DMS79 (cell line): ENCODE measurements around the gene ZFP69.
A peak's percentile ranks its signal among the peaks of the same experiment; 100 is the strongest.
"Not testable (repeated sequence)": the region's sequence is repeated elsewhere in the genome, so short reads cannot be mapped to it uniquely, and the experiment has no call there.

Experiments
- DNase-seq: peaks from one replicate; lab custom pipeline; 2025; lab: John Stamatoyannopoulos, UW

ZFP69 gene

GRCh38 chr1:40476924-40477677, at the start of gene ZFP69:
ZFP69 (plus strand) TSS chr1:40477290; CDS start chr1:40479362, 2,072 bp downstream.
- peak; percentile 66 for DNase-seq

- DNase-seq: no peak
Observed at GRCh38 chr1:40431385-40431784, 45.7 kb upstream of the ZFP69 start.

- DNase-seq: no peak
Observed at GRCh38 chr1:40432644-40433390, 44.3 kb upstream of the ZFP69 start.

GRCh38 chr1:40435471-40435870, 41.6 kb upstream of the ZFP69 start:
- DNase-seq: no peak

GRCh38 chr1:40435876-40436275, 41.2 kb upstream of the ZFP69 start:
- no peak for DNase-seq

GRCh38 chr1:40438391-40439015, 38.6 kb upstream of the ZFP69 start:
- DNase-seq: no peak

- peak; percentile 39 for DNase-seq
Observed at GRCh38 chr1:40439247-40439646, 37.8 kb upstream of the ZFP69 start.

GRCh38 chr1:40449684-40450494, 27.2 kb upstream of the ZFP69 start, which contains the start of gene ZFP69B:
ZFP69B (plus strand) TSS chr1:40450476; CDS start chr1:40450962, 486 bp downstream.
- DNase-seq: peak; percentile 84

- peak; percentile 54 for DNase-seq
Observed at GRCh38 chr1:40450495-40451237, 26.4 kb upstream of the ZFP69 start.

- no peak for DNase-seq
Observed at GRCh38 chr1:40451238-40451585, 25.9 kb upstream of the ZFP69 start.

GRCh38 chr1:40454873-40455272, 22.2 kb upstream of the ZFP69 start:
- no peak for DNase-seq

GRCh38 chr1:40462956-40463590, 14.0 kb upstream of the ZFP69 start:
- DNase-seq: no peak

- DNase-seq: no peak
Observed at GRCh38 chr1:40469327-40469726, 7.8 kb upstream of the ZFP69 start.

- no peak for DNase-seq
Observed at GRCh38 chr1:40475268-40475667, 1.8 kb upstream of the ZFP69 start.

GRCh38 chr1:40477678-40478053, 576 bp downstream of the ZFP69 start:
- DNase-seq: no peak

GRCh38 chr1:40478276-40478675, 1.2 kb downstream of the ZFP69 start:
- no peak for DNase-seq

GRCh38 chr1:40479156-40479555, 2.1 kb downstream of the ZFP69 start:
- no peak for DNase-seq

GRCh38 chr1:40495315-40495903, 18.3 kb downstream of the ZFP69 start:
- no peak for DNase-seq

GRCh38 chr1:40502651-40503050, 25.6 kb downstream of the ZFP69 start:
- not testable (repeated sequence) for DNase-seq

- DNase-seq: no peak
Observed at GRCh38 chr1:40507973-40508372, 30.9 kb downstream of the ZFP69 start.
